Measurements from ENCODE around the gene FYN.

Gene FYN

GRCh38 chr6:111740506-111740905 lies 132.7 kb downstream of the FYN start:
- Histone ChIP-seq H2AFZ (ENCODE audit: low read depth, low read length) (no peak overlapping the region), H3K36me3 (ENCODE audit: insufficient read depth, low read length) (peaks cover 34% of the 10 kb centered on the region), H3K4me3 (ENCODE audit: low read length) (no peak overlapping the region), H3K27me3 (ENCODE audit: insufficient read depth, low read length) (no peaks in the 10 kb centered on the region), H3K4me1 (ENCODE audit: insufficient read depth, low read length) (peaks cover 27% of the 10 kb centered on the region), H3K9me3 (ENCODE audit: low read length) (peaks cover 1% of the 10 kb centered on the region)

GRCh38 chr6:111739257-111739696 lies 134.0 kb downstream of the FYN start:
- Histone ChIP-seq H3K4me3 (ENCODE audit: low read length) (no peak overlapping the region), H3K36me3 (ENCODE audit: insufficient read depth, low read length) (peaks cover 34% of the 10 kb centered on the region)

GRCh38 chr6:111738631-111739030 lies 134.6 kb downstream of the FYN start:
- Histone ChIP-seq H2AFZ (ENCODE audit: low read depth, low read length) (no peak overlapping the region), H3K4me3 (ENCODE audit: low read length) (no peak overlapping the region), H3K9me3 (ENCODE audit: low read length) (peaks cover 1% of the 10 kb centered on the region), H3K27me3 (ENCODE audit: insufficient read depth, low read length) (no peaks in the 10 kb centered on the region), H3K36me3 (ENCODE audit: insufficient read depth, low read length) (peaks cover 34% of the 10 kb centered on the region), H3K4me1 (ENCODE audit: insufficient read depth, low read length) (peaks cover 34% of the 10 kb centered on the region)

More at GRCh38 chr6:111739257-111739696, 134.0 kb downstream of the FYN start:
- peaks cover 1% of the 10 kb centered on the region for H3K9me3 ChIP-seq (ENCODE audit: low read length)
- peaks cover 34% of the 10 kb centered on the region for H3K4me1 ChIP-seq (ENCODE audit: insufficient read depth, low read length)
- H2AFZ ChIP-seq (ENCODE audit: low read depth, low read length), result no peak overlapping the region
- H3K27me3 ChIP-seq (ENCODE audit: insufficient read depth, low read length), result no peaks in the 10 kb centered on the region

- Histone ChIP-seq H3K27me3 (ENCODE audit: insufficient read depth, low read length) (no peaks in the 10 kb centered on the region), H3K4me1 (ENCODE audit: insufficient read depth, low read length) (peaks cover 38% of the 10 kb centered on the region), H3K4me3 (ENCODE audit: low read length) (no peak overlapping the region), H3K36me3 (ENCODE audit: insufficient read depth, low read length) (peaks cover 32% of the 10 kb centered on the region), H3K9me3 (ENCODE audit: low read length) (peaks cover 6% of the 10 kb centered on the region), H2AFZ (ENCODE audit: low read depth, low read length) (no peak overlapping the region)
Observed at GRCh38 chr6:111738156-111738555, 135.1 kb downstream of the FYN start.

- Histone ChIP-seq H3K4me1 (ENCODE audit: insufficient read depth, low read length) (peaks cover 43% of the 10 kb centered on the region), H3K36me3 (ENCODE audit: insufficient read depth, low read length) (peaks cover 28% of the 10 kb centered on the region), H3K9me3 (ENCODE audit: low read length) (peaks cover 13% of the 10 kb centered on the region)
Observed at GRCh38 chr6:111737065-111737521, 136.2 kb downstream of the FYN start.

GRCh38 chr6:111736005-111736608 lies 137.1 kb downstream of the FYN start:
- peaks cover 26% of the 10 kb centered on the region for H3K36me3 ChIP-seq (ENCODE audit: insufficient read depth, low read length)

More at GRCh38 chr6:111737065-111737521, 136.2 kb downstream of the FYN start:
- Histone ChIP-seq H3K27me3 (ENCODE audit: insufficient read depth, low read length) (no peaks in the 10 kb centered on the region), H2AFZ (ENCODE audit: low read depth, low read length) (no peak overlapping the region), H3K4me3 (ENCODE audit: low read length) (no peak overlapping the region)

GRCh38 chr6:111734068-111735061 lies 138.9 kb downstream of the FYN start:
- H2AFZ ChIP-seq (ENCODE audit: low read depth, low read length), result no peak overlapping the region
- H3K4me1 ChIP-seq (ENCODE audit: insufficient read depth, low read length), result peaks cover 69% of the 10 kb centered on the region
- peaks cover 15% of the 10 kb centered on the region for H3K36me3 ChIP-seq (ENCODE audit: insufficient read depth, low read length)
- H3K9me3 ChIP-seq (ENCODE audit: low read length), result peaks cover 13% of the 10 kb centered on the region
- no peaks in the 10 kb centered on the region for H3K27me3 ChIP-seq (ENCODE audit: insufficient read depth, low read length)
- H3K4me3 ChIP-seq (ENCODE audit: low read length), result no peak overlapping the region

More at GRCh38 chr6:111736005-111736608, 137.1 kb downstream of the FYN start:
- H3K4me3 ChIP-seq (ENCODE audit: low read length), result no peak overlapping the region
- H3K27me3 ChIP-seq (ENCODE audit: insufficient read depth, low read length), result no peaks in the 10 kb centered on the region
- peaks cover 13% of the 10 kb centered on the region for H3K9me3 ChIP-seq (ENCODE audit: low read length)
- peaks cover 53% of the 10 kb centered on the region for H3K4me1 ChIP-seq (ENCODE audit: insufficient read depth, low read length)
- H2AFZ ChIP-seq (ENCODE audit: low read depth, low read length), result no peak overlapping the region

GRCh38 chr6:111732390-111732789 lies 140.9 kb downstream of the FYN start:
- peaks cover 3% of the 10 kb centered on the region for H3K36me3 ChIP-seq (ENCODE audit: insufficient read depth, low read length)
- no peak overlapping the region for H2AFZ ChIP-seq (ENCODE audit: low read depth, low read length)
- peaks cover 69% of the 10 kb centered on the region for H3K4me1 ChIP-seq (ENCODE audit: insufficient read depth, low read length)
- H3K27me3 ChIP-seq (ENCODE audit: insufficient read depth, low read length), result no peaks in the 10 kb centered on the region
- peaks cover 13% of the 10 kb centered on the region for H3K9me3 ChIP-seq (ENCODE audit: low read length)
- H3K4me3 ChIP-seq (ENCODE audit: low read length), result no peak overlapping the region

- H3K4me3 ChIP-seq (ENCODE audit: low read length), result no peak overlapping the region
- no peak overlapping the region for H2AFZ ChIP-seq (ENCODE audit: low read depth, low read length)
- H3K27me3 ChIP-seq (ENCODE audit: insufficient read depth, low read length), result no peaks in the 10 kb centered on the region
- peaks cover 15% of the 10 kb centered on the region for H3K9me3 ChIP-seq (ENCODE audit: low read length)
- H3K36me3 ChIP-seq (ENCODE audit: insufficient read depth, low read length), result peaks cover 8% of the 10 kb centered on the region
- H3K4me1 ChIP-seq (ENCODE audit: insufficient read depth, low read length), result peaks cover 68% of the 10 kb centered on the region
Observed at GRCh38 chr6:111731456-111732195, 141.6 kb downstream of the FYN start.

GRCh38 chr6:111730864-111731263 lies 142.4 kb downstream of the FYN start:
- H3K4me1 ChIP-seq (ENCODE audit: insufficient read depth, low read length), result peaks cover 61% of the 10 kb centered on the region
- H3K27me3 ChIP-seq (ENCODE audit: insufficient read depth, low read length), result no peaks in the 10 kb centered on the region
- H2AFZ ChIP-seq (ENCODE audit: low read depth, low read length), result no peak overlapping the region
- peaks cover 14% of the 10 kb centered on the region for H3K36me3 ChIP-seq (ENCODE audit: insufficient read depth, low read length)
- H3K4me3 ChIP-seq (ENCODE audit: low read length), result no peak overlapping the region
- peaks cover 15% of the 10 kb centered on the region for H3K9me3 ChIP-seq (ENCODE audit: low read length)

GRCh38 chr6:111727802-111728201 lies 145.4 kb downstream of the FYN start:
- Histone ChIP-seq H3K27me3 (ENCODE audit: insufficient read depth, low read length) (no peaks in the 10 kb centered on the region), H3K9me3 (ENCODE audit: low read length) (peaks cover 7% of the 10 kb centered on the region), H3K4me1 (ENCODE audit: insufficient read depth, low read length) (peaks cover 33% of the 10 kb centered on the region), H2AFZ (ENCODE audit: low read depth, low read length) (no peak overlapping the region), H3K4me3 (ENCODE audit: low read length) (no peak overlapping the region), H3K36me3 (ENCODE audit: insufficient read depth, low read length) (peaks cover 11% of the 10 kb centered on the region)

GRCh38 chr6:111727041-111727440 lies 146.2 kb downstream of the FYN start:
- H3K4me1 ChIP-seq (ENCODE audit: insufficient read depth, low read length), result peaks cover 25% of the 10 kb centered on the region
- peaks cover 2% of the 10 kb centered on the region for H3K9me3 ChIP-seq (ENCODE audit: low read length)
- no peak overlapping the region for H3K4me3 ChIP-seq (ENCODE audit: low read length)
- H2AFZ ChIP-seq (ENCODE audit: low read depth, low read length), result no peak overlapping the region
- H3K36me3 ChIP-seq (ENCODE audit: insufficient read depth, low read length), result peaks cover 11% of the 10 kb centered on the region
- no peaks in the 10 kb centered on the region for H3K27me3 ChIP-seq (ENCODE audit: insufficient read depth, low read length)

All from neuron (in vitro differentiated cells).